T-helper 2 cell treated with Interferon-gamma antibody and Interleukin-4, amounts not matched to agents 5 μg/mL and 100 μg/mL, for 36 hours (primary cell): ENCODE results near the gene PROC.
A peak's percentile ranks its signal among the peaks of the same experiment; 100 is the strongest.
"Not testable (repeated sequence)": the region's sequence is repeated elsewhere in the genome, so short reads cannot be mapped to it uniquely, and the experiment has no call there.

Experiments used
- DNase-seq: peaks from one replicate; pipeline ENCODE4 v3.0.0; 2021; ENCODE audit warnings: low spot score
- H3K27ac Mint-ChIP-seq: one replicate; pipeline ENCODE4 v1.8.0; 2021; ENCODE audit warnings: mild to moderate bottlenecking, mixed read lengths
- H3K27me3 Mint-ChIP-seq: one replicate; pipeline ENCODE4 v1.8.0; 2021; ENCODE audit warnings: low read depth, mixed read lengths
- H3K36me3 Mint-ChIP-seq: one replicate; pipeline ENCODE4 v1.8.0; 2021; ENCODE audit warnings: low read depth, mixed read lengths
- H3K4me1 Mint-ChIP-seq: one replicate; pipeline ENCODE4 v1.8.0; 2021; ENCODE audit warnings: low read depth, mixed read lengths
- H3K4me3 Mint-ChIP-seq: one replicate; pipeline ENCODE4 v1.8.0; 2022; ENCODE audit warnings: mild to moderate bottlenecking, moderate library complexity, mixed read lengths
- H3K9me3 Mint-ChIP-seq: one replicate; pipeline ENCODE4 v1.8.0; 2021; ENCODE audit warnings: mixed read lengths

PROC gene

DNA sequence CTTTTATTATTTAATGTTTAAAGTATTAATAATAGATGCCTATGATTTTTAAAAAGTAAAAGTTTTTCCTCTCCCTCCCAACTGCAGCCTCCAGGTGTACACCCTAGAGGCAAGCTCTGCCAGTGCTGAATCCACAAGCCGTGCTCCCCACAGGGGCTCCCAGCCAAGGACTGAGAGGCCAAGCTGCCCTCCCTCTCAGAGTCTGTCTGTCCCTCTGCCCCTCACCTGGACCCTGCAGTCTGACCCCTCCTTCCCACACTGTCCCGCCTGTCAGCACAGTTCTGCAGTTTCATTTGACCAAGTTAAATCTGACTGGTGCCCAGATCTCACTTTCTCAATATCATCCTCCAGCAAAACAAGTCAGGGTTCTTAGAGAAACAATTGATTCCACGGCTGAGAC, 14.8 kb upstream of the PROC start:
- Mint-ChIP-seq H3K9me3 (no peaks in the 10 kb centered on the region), H3K27me3 (peaks cover 4% of the 10 kb centered on the region), H3K27ac (no peak overlapping the region), H3K4me1 (peaks cover 7% of the 10 kb centered on the region), H3K4me3 (no peak overlapping the region), H3K36me3 (no peaks in the 10 kb centered on the region)
- DNase-seq, result no peak

- no peak for DNase-seq
- H3K4me1 Mint-ChIP-seq, result peaks cover 9% of the 10 kb centered on the region
- H3K27ac Mint-ChIP-seq, result no peak overlapping the region
- no peaks in the 10 kb centered on the region for H3K9me3 Mint-ChIP-seq
- peaks cover 4% of the 10 kb centered on the region for H3K27me3 Mint-ChIP-seq
- no peaks in the 10 kb centered on the region for H3K36me3 Mint-ChIP-seq
- H3K4me3 Mint-ChIP-seq, result no peak overlapping the region
Measured at GRCh38 chr2:127404466-127405254, 13.6 kb upstream of the PROC start.

- H3K4me3 Mint-ChIP-seq, result no peak overlapping the region
- H3K27me3 Mint-ChIP-seq, result peaks cover 4% of the 10 kb centered on the region
Measured at GRCh38 chr2:127405255-127405610, 13.0 kb upstream of the PROC start.

GRCh38 chr2:127406454-127406853, 11.8 kb upstream of the PROC start:
- H3K27ac Mint-ChIP-seq, result no peak overlapping the region
- H3K36me3 Mint-ChIP-seq, result no peaks in the 10 kb centered on the region
- H3K4me3 Mint-ChIP-seq, result no peak overlapping the region
- no peak for DNase-seq
- H3K27me3 Mint-ChIP-seq, result peaks cover 4% of the 10 kb centered on the region
- peaks cover 20% of the 10 kb centered on the region for H3K4me1 Mint-ChIP-seq
- no peaks in the 10 kb centered on the region for H3K9me3 Mint-ChIP-seq

More at GRCh38 chr2:127405255-127405610, 13.0 kb upstream of the PROC start:
- no peak for DNase-seq
- H3K27ac Mint-ChIP-seq, result no peak overlapping the region
- no peaks in the 10 kb centered on the region for H3K36me3 Mint-ChIP-seq
- no peaks in the 10 kb centered on the region for H3K9me3 Mint-ChIP-seq
- H3K4me1 Mint-ChIP-seq, result peaks cover 12% of the 10 kb centered on the region

DNA sequence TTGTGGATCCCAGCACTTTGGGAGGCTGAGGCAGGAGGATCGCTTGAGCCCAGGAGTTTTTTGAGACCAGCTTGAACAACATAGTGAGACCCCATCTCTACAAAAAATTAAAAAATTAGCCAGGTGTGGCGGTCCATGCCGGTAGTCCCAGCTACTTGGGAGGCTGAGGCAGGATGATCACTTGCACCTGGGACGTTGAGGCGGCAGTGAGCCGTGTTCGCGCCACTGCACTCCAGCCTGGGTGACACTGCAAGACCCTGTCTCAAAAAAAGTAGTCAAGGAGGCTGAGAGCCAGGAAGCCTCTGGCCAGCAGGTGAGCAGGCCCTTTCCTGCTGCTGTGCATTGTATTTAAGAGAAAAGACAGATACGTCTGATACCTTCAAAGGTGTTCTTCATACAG, 11.1 kb upstream of the PROC start:
- Mint-ChIP-seq H3K4me1 (peaks cover 18% of the 10 kb centered on the region), H3K4me3 (peak overlapping the region; percentile 67), H3K36me3 (no peaks in the 10 kb centered on the region), H3K9me3 (no peaks in the 10 kb centered on the region), H3K27me3 (peaks cover 4% of the 10 kb centered on the region), H3K27ac (peak overlapping the region; percentile 43)
- DNase-seq, result no peak

GRCh38 chr2:127407661-127408003, 10.6 kb upstream of the PROC start:
- no peak for DNase-seq
- Mint-ChIP-seq H3K9me3 (peaks cover 3% of the 10 kb centered on the region), H3K27me3 (peaks cover 4% of the 10 kb centered on the region), H3K4me3 (peak overlapping the region; percentile 67), H3K36me3 (no peaks in the 10 kb centered on the region), H3K4me1 (peaks cover 18% of the 10 kb centered on the region), H3K27ac (peak overlapping the region; percentile 50)

DNA sequence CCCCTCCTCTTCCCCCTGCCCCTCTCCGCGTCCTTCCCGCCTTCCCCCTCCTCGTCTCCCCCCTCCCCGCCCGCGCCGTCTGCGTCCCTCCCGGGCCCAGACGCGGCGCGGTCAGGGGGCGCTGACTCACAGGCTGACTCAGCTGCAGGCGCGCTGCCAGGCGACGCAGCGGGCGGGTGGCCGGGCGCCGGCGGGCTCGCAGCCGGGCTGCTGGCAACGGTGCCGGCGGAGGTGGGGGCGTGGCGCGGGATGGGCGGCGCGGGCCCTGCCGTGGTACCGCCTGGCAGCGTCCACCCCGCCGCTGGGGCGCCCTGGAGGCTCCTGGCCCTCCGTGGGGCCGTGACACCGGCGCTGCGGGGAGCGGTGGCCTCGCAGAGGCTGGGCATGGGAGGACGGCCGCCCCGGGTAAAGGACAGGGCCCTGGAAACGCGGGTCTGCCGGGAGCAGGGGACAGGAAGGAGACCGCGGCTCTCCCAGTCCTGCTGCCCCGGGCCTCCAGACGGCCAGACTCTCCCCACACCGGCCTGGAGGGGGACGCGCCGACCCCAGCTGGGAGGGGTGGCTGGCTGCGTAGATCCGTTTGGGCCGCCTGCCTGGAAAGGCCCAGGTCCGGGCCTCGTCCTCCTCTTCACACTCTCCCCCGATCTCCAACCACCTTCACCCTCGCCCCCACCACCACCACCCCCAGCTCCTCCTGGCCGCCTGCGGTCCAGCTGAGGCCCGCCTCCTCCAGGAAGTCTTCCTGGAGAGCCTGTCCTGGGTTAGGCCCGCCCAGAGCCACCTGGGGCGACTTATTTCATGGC, 10.0 kb upstream of the PROC start:
- H3K27ac Mint-ChIP-seq, result peak overlapping the region; percentile 50
- peaks cover 4% of the 10 kb centered on the region for H3K27me3 Mint-ChIP-seq
- no peaks in the 10 kb centered on the region for H3K36me3 Mint-ChIP-seq
- peaks cover 18% of the 10 kb centered on the region for H3K4me1 Mint-ChIP-seq
- peaks cover 3% of the 10 kb centered on the region for H3K9me3 Mint-ChIP-seq
- H3K4me3 Mint-ChIP-seq, result peak overlapping the region; percentile 69
- peak; percentile 92 for DNase-seq

DNA sequence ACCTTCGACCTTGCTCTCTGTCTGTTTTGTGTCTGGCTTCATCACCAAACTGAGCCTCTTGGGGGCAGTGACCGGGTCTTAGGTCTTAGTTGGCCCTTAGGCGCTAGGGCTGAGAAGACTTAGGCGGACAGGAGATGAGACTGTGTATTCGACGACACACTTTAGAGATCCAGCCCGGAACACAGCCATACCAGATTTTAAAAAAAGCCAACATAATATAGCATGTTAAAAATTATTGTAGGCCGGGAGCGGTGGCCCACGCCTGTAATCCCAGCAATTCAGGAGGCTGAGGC, 9.5 kb upstream of the PROC start:
- peaks cover 18% of the 10 kb centered on the region for H3K4me1 Mint-ChIP-seq
- H3K27me3 Mint-ChIP-seq, result peaks cover 1% of the 10 kb centered on the region
- peak overlapping the region; percentile 61 for H3K27ac Mint-ChIP-seq
- H3K4me3 Mint-ChIP-seq, result peak overlapping the region; percentile 69
- no peaks in the 10 kb centered on the region for H3K36me3 Mint-ChIP-seq
- no peak for DNase-seq
- H3K9me3 Mint-ChIP-seq, result peaks cover 3% of the 10 kb centered on the region

DNA sequence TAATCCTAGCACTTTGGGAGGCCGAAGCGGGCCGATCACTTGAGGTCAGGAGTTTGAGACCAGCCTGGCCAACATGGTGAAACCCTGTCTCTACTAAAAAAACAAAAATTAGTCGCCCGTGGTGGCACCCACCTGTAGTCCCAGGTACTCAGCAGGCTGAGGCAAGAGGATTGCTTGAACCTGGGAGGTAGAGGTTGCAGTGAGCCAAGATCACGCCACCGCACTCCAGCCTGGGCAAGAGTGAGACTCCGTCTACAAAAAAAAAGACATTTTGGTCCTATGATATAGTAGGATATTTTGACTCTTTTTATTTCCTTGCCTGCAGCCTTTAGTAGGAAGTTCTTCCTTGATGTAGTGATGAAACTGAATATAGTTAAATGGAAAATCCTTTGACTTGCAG, 8.5 kb upstream of the PROC start:
- H3K27me3 Mint-ChIP-seq, H3K36me3 Mint-ChIP-seq, DNase-seq, H3K9me3 Mint-ChIP-seq: not testable (repeated sequence)
- H3K4me1 Mint-ChIP-seq, result peaks cover 20% of the 10 kb centered on the region
- H3K4me3 Mint-ChIP-seq, result peak overlapping the region; percentile 31
- H3K27ac Mint-ChIP-seq, result peak overlapping the region; percentile 68

DNA sequence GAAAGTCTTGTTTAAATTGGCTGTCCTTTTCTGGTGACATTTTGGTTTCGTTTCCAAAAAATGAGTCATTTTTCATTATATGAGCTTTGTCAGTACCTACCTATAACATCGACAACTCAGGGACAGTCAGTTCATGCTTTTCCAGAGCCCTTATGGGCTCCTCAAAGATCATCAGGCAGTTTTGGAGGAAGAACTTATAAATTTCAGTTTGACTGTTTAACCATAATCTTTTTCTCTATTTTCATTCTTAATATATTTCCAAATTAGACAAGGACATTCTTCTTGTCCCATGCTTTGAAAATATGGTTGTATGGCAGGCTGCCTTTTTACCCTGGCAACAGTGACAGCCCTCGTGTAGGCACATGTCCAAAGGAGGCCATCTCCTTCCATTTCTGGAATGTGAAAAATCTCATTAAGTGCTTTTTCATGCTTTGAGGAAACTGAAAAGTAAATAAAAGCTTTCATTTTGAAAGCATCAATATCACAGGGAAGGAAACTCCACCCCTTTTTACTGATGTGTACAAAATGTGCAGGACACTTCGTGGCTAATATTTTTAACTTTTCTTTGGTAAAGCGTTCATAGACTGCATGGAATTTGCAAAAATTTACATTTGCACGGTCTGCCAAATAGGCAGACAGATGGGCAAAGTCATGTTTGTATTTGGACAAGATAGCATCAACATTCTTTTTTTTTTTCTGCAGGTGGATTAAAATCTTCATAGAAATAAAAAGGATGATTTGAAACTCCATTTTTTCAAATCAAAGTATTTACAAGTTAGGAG, 7.2 kb upstream of the PROC start:
- peak overlapping the region; percentile 97 for H3K27ac Mint-ChIP-seq
- peak; percentile 45 for DNase-seq
- H3K9me3 Mint-ChIP-seq, result peaks cover 3% of the 10 kb centered on the region
- H3K4me3 Mint-ChIP-seq, result peak overlapping the region; percentile 77
- H3K4me1 Mint-ChIP-seq, result peaks cover 23% of the 10 kb centered on the region
- H3K27me3 Mint-ChIP-seq, result no peaks in the 10 kb centered on the region
- H3K36me3 Mint-ChIP-seq, result no peaks in the 10 kb centered on the region

- H3K36me3 Mint-ChIP-seq, result no peaks in the 10 kb centered on the region
- H3K27ac Mint-ChIP-seq, result peak overlapping the region; percentile 27
- H3K4me3 Mint-ChIP-seq, result peak overlapping the region; percentile 77
- peaks cover 3% of the 10 kb centered on the region for H3K9me3 Mint-ChIP-seq
- peaks cover 30% of the 10 kb centered on the region for H3K4me1 Mint-ChIP-seq
- DNase-seq, result no peak
- no peaks in the 10 kb centered on the region for H3K27me3 Mint-ChIP-seq
Measured at GRCh38 chr2:127411653-127412369, 6.4 kb upstream of the PROC start.

DNA sequence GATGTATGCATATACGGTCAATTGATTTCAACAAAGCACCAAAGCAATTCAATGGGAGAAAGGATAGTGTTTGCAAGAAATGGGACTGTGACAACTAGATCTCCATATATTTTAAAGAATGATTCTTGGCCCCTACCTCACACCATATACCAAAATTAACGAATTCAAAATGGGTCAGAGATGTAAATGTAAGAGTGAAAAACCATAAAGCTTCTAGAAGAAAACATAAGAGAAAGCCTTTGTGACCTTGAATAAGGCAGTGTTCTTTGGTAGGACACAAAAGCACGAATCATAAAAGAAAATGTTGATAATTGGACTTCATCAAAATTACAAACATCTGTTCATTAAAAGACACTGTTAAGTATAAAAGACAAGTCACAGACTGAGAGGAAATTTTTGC, 5.0 kb upstream of the PROC start:
- no peaks in the 10 kb centered on the region for H3K36me3 Mint-ChIP-seq
- H3K27me3 Mint-ChIP-seq, result no peaks in the 10 kb centered on the region
- no peak overlapping the region for H3K27ac Mint-ChIP-seq
- H3K9me3 Mint-ChIP-seq, result peaks cover 3% of the 10 kb centered on the region
- H3K4me3 Mint-ChIP-seq, result no peak overlapping the region
- H3K4me1 Mint-ChIP-seq, result peaks cover 29% of the 10 kb centered on the region
- DNase-seq, result no peak

- H3K4me3 Mint-ChIP-seq, result no peak overlapping the region
- H3K27me3 Mint-ChIP-seq, result no peaks in the 10 kb centered on the region
- H3K4me1 Mint-ChIP-seq, result peaks cover 27% of the 10 kb centered on the region
- peaks cover 3% of the 10 kb centered on the region for H3K9me3 Mint-ChIP-seq
- DNase-seq, result no peak
- H3K27ac Mint-ChIP-seq, result no peak overlapping the region
- H3K36me3 Mint-ChIP-seq, result no peaks in the 10 kb centered on the region
Measured at GRCh38 chr2:127413782-127414637, 4.2 kb upstream of the PROC start.
